ENCODE results near the gene VWCE.
"Not testable (repeated sequence)": the region's sequence is repeated elsewhere in the genome, so short reads cannot be mapped to it uniquely, and the experiment has no call there.

- TF ChIP-seq POLR2AphosphoS5 (IDR thresholded peaks at IDR 0.05; ENCODE audit: low read depth, low read length); POU2F2 (IDR thresholded peaks at IDR 0.05; ENCODE audit: low read depth, low read length); POLR2A (IDR thresholded peaks at IDR 0.05; ENCODE audit: low read depth, low read length); TAF1 (IDR thresholded peaks at IDR 0.05; ENCODE audit: low read depth, low read length); PAX5 (IDR thresholded peaks at IDR 0.05; ENCODE audit: insufficient read depth, low read length, severe bottlenecking): not testable (repeated sequence)
Observed at GRCh38 chr11:61211327-61211952, 83.7 kb downstream of the VWCE start.
